Activated naive CD4-positive, alpha-beta T cell treated with anti-CD3 and anti-CD28 coated beads, Interleukin-2, amount 50 U/mL, for 24 hours (primary cell): ENCODE measurements around the gene MEIS1.
"Not testable (repeated sequence)": the region's sequence is repeated elsewhere in the genome, so short reads cannot be mapped to it uniquely, and the experiment has no call there.

Experiments
- H3K27ac Mint-ChIP-seq: one replicate; pipeline ENCODE4 v1.8.0; 2021; ENCODE audit warnings: mild to moderate bottlenecking, mixed read lengths
- H3K27me3 Mint-ChIP-seq: one replicate; pipeline ENCODE4 v1.8.0; 2021; ENCODE audit warnings: mixed read lengths
- H3K36me3 Mint-ChIP-seq: one replicate; pipeline ENCODE4 v1.8.0; 2021; ENCODE audit warnings: mixed read lengths
- H3K4me1 Mint-ChIP-seq: one replicate; pipeline ENCODE4 v1.8.0; 2021; ENCODE audit warnings: mixed read lengths
- H3K4me3 Mint-ChIP-seq: one replicate; pipeline ENCODE4 v1.8.0; 2021; ENCODE audit warnings: mild to moderate bottlenecking, mixed read lengths
- H3K9me3 Mint-ChIP-seq: one replicate; pipeline ENCODE4 v1.8.0; 2021; ENCODE audit warnings: mixed read lengths

The MEIS1 gene

GRCh38 chr2:66469214-66469902, 34.4 kb downstream of the MEIS1 start:
- Mint-ChIP-seq H3K9me3 (no peaks in the 10 kb centered on the region), H3K27me3 (no peaks in the 10 kb centered on the region), H3K4me3 (no peak overlapping the region), H3K27ac (no peak overlapping the region), H3K36me3 (no peaks in the 10 kb centered on the region), H3K4me1 (no peaks in the 10 kb centered on the region)

- no peaks in the 10 kb centered on the region for H3K27me3 Mint-ChIP-seq
- no peak overlapping the region for H3K27ac Mint-ChIP-seq
- no peak overlapping the region for H3K4me3 Mint-ChIP-seq
- no peaks in the 10 kb centered on the region for H3K4me1 Mint-ChIP-seq
- H3K36me3 Mint-ChIP-seq = no peaks in the 10 kb centered on the region
- no peaks in the 10 kb centered on the region for H3K9me3 Mint-ChIP-seq
Measured at GRCh38 chr2:66470199-66470598, 35.3 kb downstream of the MEIS1 start.

- Mint-ChIP-seq H3K36me3 (no peaks in the 10 kb centered on the region), H3K27me3 (no peaks in the 10 kb centered on the region), H3K4me3 (no peak overlapping the region), H3K4me1 (no peaks in the 10 kb centered on the region), H3K27ac (no peak overlapping the region), H3K9me3 (no peaks in the 10 kb centered on the region)
Measured at GRCh38 chr2:66472225-66472843, 37.4 kb downstream of the MEIS1 start.

GRCh38 chr2:66477135-66477842, 42.4 kb downstream of the MEIS1 start:
- Mint-ChIP-seq H3K27ac (no peak overlapping the region), H3K27me3 (no peaks in the 10 kb centered on the region), H3K36me3 (no peaks in the 10 kb centered on the region), H3K4me3 (no peak overlapping the region), H3K4me1 (no peaks in the 10 kb centered on the region), H3K9me3 (no peaks in the 10 kb centered on the region)

GRCh38 chr2:66478299-66478698, 43.4 kb downstream of the MEIS1 start:
- H3K4me1 Mint-ChIP-seq = no peaks in the 10 kb centered on the region
- H3K36me3 Mint-ChIP-seq = no peaks in the 10 kb centered on the region
- no peak overlapping the region for H3K4me3 Mint-ChIP-seq
- no peaks in the 10 kb centered on the region for H3K9me3 Mint-ChIP-seq
- no peak overlapping the region for H3K27ac Mint-ChIP-seq
- H3K27me3 Mint-ChIP-seq = no peaks in the 10 kb centered on the region

- Mint-ChIP-seq H3K4me1 (no peaks in the 10 kb centered on the region), H3K9me3 (no peaks in the 10 kb centered on the region), H3K4me3 (no peak overlapping the region), H3K36me3 (no peaks in the 10 kb centered on the region), H3K27me3 (no peaks in the 10 kb centered on the region), H3K27ac (no peak overlapping the region)
Measured at GRCh38 chr2:66478731-66479316, 43.9 kb downstream of the MEIS1 start.

GRCh38 chr2:66481100-66481549, 46.2 kb downstream of the MEIS1 start:
- H3K4me3 Mint-ChIP-seq = no peak overlapping the region

GRCh38 chr2:66485252-66485651, 50.3 kb downstream of the MEIS1 start:
- not testable (repeated sequence) for H3K27ac Mint-ChIP-seq, H3K9me3 Mint-ChIP-seq, H3K27me3 Mint-ChIP-seq, H3K4me1 Mint-ChIP-seq, H3K36me3 Mint-ChIP-seq, H3K4me3 Mint-ChIP-seq

More at GRCh38 chr2:66481100-66481549, 46.2 kb downstream of the MEIS1 start:
- no peaks in the 10 kb centered on the region for H3K27me3 Mint-ChIP-seq
- H3K4me1 Mint-ChIP-seq = no peaks in the 10 kb centered on the region
- H3K27ac Mint-ChIP-seq = no peak overlapping the region
- H3K9me3 Mint-ChIP-seq = no peaks in the 10 kb centered on the region
- H3K36me3 Mint-ChIP-seq = no peaks in the 10 kb centered on the region

- H3K4me3 Mint-ChIP-seq = no peak overlapping the region
- no peaks in the 10 kb centered on the region for H3K9me3 Mint-ChIP-seq
- H3K36me3 Mint-ChIP-seq = no peaks in the 10 kb centered on the region
- no peaks in the 10 kb centered on the region for H3K4me1 Mint-ChIP-seq
- no peak overlapping the region for H3K27ac Mint-ChIP-seq
- no peaks in the 10 kb centered on the region for H3K27me3 Mint-ChIP-seq
Measured at GRCh38 chr2:66488946-66489345, 54.0 kb downstream of the MEIS1 start.

GRCh38 chr2:66489436-66489835, 54.5 kb downstream of the MEIS1 start:
- no peaks in the 10 kb centered on the region for H3K36me3 Mint-ChIP-seq

GRCh38 chr2:66490588-66491001, 55.7 kb downstream of the MEIS1 start:
- Mint-ChIP-seq H3K4me3 (no peak overlapping the region), H3K36me3 (no peaks in the 10 kb centered on the region), H3K27me3 (no peaks in the 10 kb centered on the region), H3K9me3 (no peaks in the 10 kb centered on the region), H3K4me1 (no peaks in the 10 kb centered on the region), H3K27ac (no peak overlapping the region)

More at GRCh38 chr2:66489436-66489835, 54.5 kb downstream of the MEIS1 start:
- Mint-ChIP-seq H3K9me3 (no peaks in the 10 kb centered on the region), H3K27ac (no peak overlapping the region), H3K4me1 (no peaks in the 10 kb centered on the region), H3K27me3 (no peaks in the 10 kb centered on the region), H3K4me3 (no peak overlapping the region)

- Mint-ChIP-seq H3K36me3 (no peaks in the 10 kb centered on the region), H3K27ac (no peak overlapping the region), H3K9me3 (no peaks in the 10 kb centered on the region), H3K4me1 (no peaks in the 10 kb centered on the region), H3K27me3 (peaks cover 6% of the 10 kb centered on the region), H3K4me3 (no peak overlapping the region)
Measured at GRCh38 chr2:66494708-66495107, 59.8 kb downstream of the MEIS1 start.

- H3K9me3 Mint-ChIP-seq = no peaks in the 10 kb centered on the region
- no peaks in the 10 kb centered on the region for H3K36me3 Mint-ChIP-seq
- no peaks in the 10 kb centered on the region for H3K4me1 Mint-ChIP-seq
- H3K4me3 Mint-ChIP-seq = no peak overlapping the region
- H3K27ac Mint-ChIP-seq = no peak overlapping the region
- peaks cover 6% of the 10 kb centered on the region for H3K27me3 Mint-ChIP-seq
Measured at GRCh38 chr2:66495788-66496640, 61.1 kb downstream of the MEIS1 start.

- Mint-ChIP-seq H3K36me3 (no peaks in the 10 kb centered on the region), H3K27ac (no peak overlapping the region), H3K4me1 (no peaks in the 10 kb centered on the region), H3K4me3 (no peak overlapping the region), H3K9me3 (no peaks in the 10 kb centered on the region), H3K27me3 (peaks cover 6% of the 10 kb centered on the region)
Measured at GRCh38 chr2:66496670-66497420, 61.9 kb downstream of the MEIS1 start.
